HepG2 (cell line): ENCODE data around the gene DNAL4. TPM values are rescaled to one million over a fixed set of nuclear protein-coding genes. Genes with fewer than 3 reads are reported as not detected.
A peak's percentile ranks its signal among the peaks of the same experiment; 100 is the strongest.

Source experiments
- ARNTL ChIP-seq: sonication (generic); formaldehyde crosslinking; IDR thresholded peaks from 2 replicates; pipeline ENCODE4 v1.4.0; 2020; ENCODE audit warnings: mild to moderate bottlenecking, missing genetic modification reagents
- CC2D1A ChIP-seq: sonication (generic); formaldehyde crosslinking; IDR thresholded peaks from 2 replicates; pipeline ENCODE4 v1.8.1; 2023; ENCODE audit warnings: mild to moderate bottlenecking, missing genetic modification reagents
- FOSL1 ChIP-seq: sonication (generic); formaldehyde crosslinking; IDR thresholded peaks from 2 replicates; pipeline ENCODE4 v1.9.0; 2021; ENCODE audit warnings: missing genetic modification reagents, borderline replicate concordance
- FOXP4 ChIP-seq: sonication (generic); formaldehyde crosslinking; IDR thresholded peaks from 2 replicates; pipeline ENCODE4 v1.4.0; 2020; ENCODE audit warnings: missing genetic modification reagents
- HHEX ChIP-seq: IDR thresholded peaks from 2 replicates; pipeline ENCODE4 v1.6.1; 2016; ENCODE audit warnings: control low read depth
- HNF4A ChIP-seq: sonication (generic); formaldehyde crosslinking; IDR thresholded peaks from 2 replicates; pipeline ENCODE4 v1.4.0; 2020; ENCODE audit warnings: missing genetic modification reagents
- IKZF1 ChIP-seq: fragments of 450-650 bp; IDR thresholded peaks from 2 replicates; pipeline ENCODE4 v1.7.1; 2016
- KLF12 ChIP-seq: sonication (generic); formaldehyde crosslinking; IDR thresholded peaks from 2 replicates; pipeline ENCODE4 v1.4.0; 2020; ENCODE audit warnings: missing genetic modification reagents, borderline replicate concordance
- MAFK ChIP-seq, 2 experiments: IDR thresholded peaks in 1 of 2; conservative IDR thresholded peaks in 1 of 2; 2 replicates each; pipeline ENCODE4 v1.6.1; 2011; ENCODE audit warnings: improper control_type of control experiment in 2 of 2, low read length in 2 of 2
- MYNN ChIP-seq: sonication (generic); formaldehyde crosslinking; IDR thresholded peaks from 2 replicates; pipeline ENCODE4 v1.4.0; 2020; ENCODE audit warnings: mild to moderate bottlenecking, low read depth, missing genetic modification reagents
- RORA ChIP-seq: sonication (generic); formaldehyde crosslinking; IDR thresholded peaks from 2 replicates; pipeline ENCODE4 v1.5.0; 2020; ENCODE audit warnings: mild to moderate bottlenecking, missing genetic modification reagents, moderate library complexity
- YY1 ChIP-seq: IDR thresholded peaks from 2 replicates; pipeline ENCODE4 v1.6.1; 2011; ENCODE audit warnings: low read length, low read depth, moderate library complexity, mild to moderate bottlenecking; ENCODE audit not compliant: insufficient read depth, insufficient replicate concordance
- ZBTB37 ChIP-seq: sonication (generic); formaldehyde crosslinking; IDR thresholded peaks from 2 replicates; pipeline ENCODE4 v1.4.0; 2020; ENCODE audit warnings: mild to moderate bottlenecking, missing genetic modification reagents
- ZFP37 ChIP-seq: sonication (generic); formaldehyde crosslinking; IDR thresholded peaks from 2 replicates; pipeline ENCODE4 v1.4.0; 2020; ENCODE audit warnings: missing genetic modification reagents, borderline replicate concordance
- ZFP90 ChIP-seq: sonication (generic); formaldehyde crosslinking; IDR thresholded peaks from 2 replicates; pipeline ENCODE4 v1.8.0; 2022; ENCODE audit warnings: missing genetic modification reagents, mild to moderate bottlenecking, inconsistent platforms, borderline replicate concordance
- ZNF317 ChIP-seq: sonication (generic); formaldehyde crosslinking; IDR thresholded peaks from 2 replicates; pipeline ENCODE4 v1.5.0; 2020; ENCODE audit warnings: mild to moderate bottlenecking, missing genetic modification reagents
- ZNF354B ChIP-seq: sonication (generic); formaldehyde crosslinking; IDR thresholded peaks from 2 replicates; pipeline ENCODE4 v1.8.0; 2022; ENCODE audit warnings: mild to moderate bottlenecking, missing genetic modification reagents
- ZNF431 ChIP-seq: sonication (generic); formaldehyde crosslinking; IDR thresholded peaks from 2 replicates; pipeline ENCODE4 v1.9.0; 2022; ENCODE audit warnings: missing genetic modification reagents, low read depth, mild to moderate bottlenecking, borderline replicate concordance
- ZNF644 ChIP-seq: IDR thresholded peaks from 2 replicates; pipeline ENCODE4 v1.6.1; 2016; ENCODE audit warnings: low read depth
- ZNF687 ChIP-seq: sonication (generic); formaldehyde crosslinking; IDR thresholded peaks from 2 replicates; pipeline ENCODE4 v1.5.1; 2020; ENCODE audit warnings: mild to moderate bottlenecking, missing genetic modification reagents, moderate library complexity
- ZNF747 ChIP-seq: sonication (generic); formaldehyde crosslinking; IDR thresholded peaks from 2 replicates; pipeline ENCODE4 v1.8.1; 2023; ENCODE audit warnings: missing genetic modification reagents, mild to moderate bottlenecking, borderline replicate concordance
- polyA plus RNA-seq, 8 experiments: library from polyadenylated mRNA; depleted of rRNA in 3 of 8; stranded (reverse) in 7 of 8; unstranded in 1 of 8; fragments of >200 nt; fragmentation: Illumina TruSeq in 4 of 8; extraction: Trizol in 4 of 8; gene quantifications; 2 replicates each; pipeline versions ENCODE4 v1.2.1 to v1.2.3, GENCODE V29; 2011 to 2016; ENCODE audit warnings: low read depth in 4 of 8, missing spikeins in 1 of 8, mixed read lengths in 1 of 8; ENCODE audit not compliant: insufficient read depth in 1 of 8
- total RNA-seq, 5 experiments: library from RNA; depleted of rRNA; stranded (reverse); fragments of >200 nt; fragmentation: Illumina TruSeq; extraction: Trizol; gene quantifications; 2 replicates each; pipeline ENCODE4 v1.2.3, GENCODE V29; 2016; ENCODE audit warnings: low read depth in 1 of 5

The DNAL4 gene
- total and polyA plus RNA-seq, 2 of the 13 experiments (the other 11 are each of a cell fraction or from before 2014, with no cell fraction given): 8.0 to 10.7 TPM

GRCh38 chr22:38766076-38766777 lies 27.7 kb downstream of the DNAL4 start (continued):
- TF ChIP-seq KLF12 (CRISPR knock-in tag) (no peak), ZNF317 (CRISPR knock-in tag) (no peak), MYNN (no peak), CC2D1A (CRISPR knock-in tag) (no peak), MAFK (conservative IDR thresholded peaks at IDR 0.05 in 1 of 2, IDR thresholded peaks at IDR 0.05 in 1 of 2; ENCODE audit: low read length in 2 of 2) (no peak), FOSL1 (no peak), ZNF431 (CRISPR knock-in tag) (no peak), ZFP37 (no peak), IKZF1 (no peak), ZBTB37 (no peak), FOXP4 (CRISPR knock-in tag) (peak; percentile 40; the same call in 1 of the 2 replicates), HNF4A (CRISPR knock-in tag) (0 out of 2 replicates have a peak, but pooled peaks have one; percentile 4), ARNTL (CRISPR knock-in tag) (no peak), ZFP90 (CRISPR knock-in tag) (no peak), ZNF747 (CRISPR knock-in tag) (no peak), RORA (CRISPR knock-in tag) (no peak), HHEX (CRISPR knock-in tag) (no peak), ZNF644 (CRISPR knock-in tag) (no peak), ZNF354B (CRISPR knock-in tag) (no peak), ZNF687 (CRISPR knock-in tag) (peak; percentile 75), YY1 (peak; percentile 38)
